Osteoblast (primary cell): ENCODE results near the gene EBF4. TPM values are rescaled to one million over a fixed set of nuclear protein-coding genes. Genes with fewer than 3 reads are reported as not detected.

Experiments
- DNase-seq: peaks from one replicate; pipeline ENCODE4 v3.0.0; 2011; ENCODE audit warnings: low spot score, mixed read lengths; ENCODE audit not compliant: insufficient read length; ENCODE audit errors: missing footprints
- H2AFZ ChIP-seq: 2 replicates; pipeline ENCODE4 v1.6.0; 2011; ENCODE audit warnings: mild to moderate bottlenecking, low read length
- H3K27ac ChIP-seq: 2 replicates; pipeline ENCODE4 v1.5.1; 2011; ENCODE audit warnings: mild to moderate bottlenecking, low read depth, low read length, moderate library complexity
- H3K27me3 ChIP-seq: 2 replicates; pipeline ENCODE4 v1.6.0; 2012; ENCODE audit warnings: mild to moderate bottlenecking, control low read depth, inconsistent platforms, low read length, moderate library complexity; ENCODE audit not compliant: insufficient read depth
- H3K36me3 ChIP-seq: 2 replicates; pipeline ENCODE4 v1.5.1; 2011; ENCODE audit warnings: mild to moderate bottlenecking, low read length, control low read depth, moderate library complexity; ENCODE audit not compliant: insufficient read depth
- H3K4me1 ChIP-seq: 2 replicates; pipeline ENCODE4 v1.5.1; 2011; ENCODE audit warnings: mild to moderate bottlenecking, low read length, control low read depth, moderate library complexity; ENCODE audit not compliant: insufficient read depth
- H3K4me2 ChIP-seq: 2 replicates; pipeline ENCODE4 v1.6.0; 2011; ENCODE audit warnings: mild to moderate bottlenecking, low read length; ENCODE audit not compliant: insufficient read depth
- H3K4me3 ChIP-seq: fragments of 200-600 bp; sonication (generic); 3 replicates; pipeline ENCODE4 v1.5.1; 2012; ENCODE audit warnings: mild to moderate bottlenecking, low read length, inconsistent platforms; ENCODE audit not compliant: insufficient read depth
- H3K79me2 ChIP-seq: 2 replicates; pipeline ENCODE4 v1.6.0; 2012; ENCODE audit warnings: mild to moderate bottlenecking, low read length, control low read depth, inconsistent platforms; ENCODE audit not compliant: insufficient read depth
- H3K9me3 ChIP-seq: 2 replicates; pipeline ENCODE4 v1.5.1; 2011; ENCODE audit warnings: low read depth, low read length, control low read depth
- H4K20me1 ChIP-seq: 2 replicates; pipeline ENCODE4 v1.6.0; 2012; ENCODE audit warnings: mild to moderate bottlenecking, low read length, control low read depth; ENCODE audit not compliant: insufficient read depth
- CTCF ChIP-seq: IDR thresholded peaks from 2 replicates; pipeline ENCODE4 v1.5.1; 2011; ENCODE audit warnings: mild to moderate bottlenecking, low read depth, low read length, moderate library complexity; ENCODE audit errors: extremely low read depth
- total RNA-seq: library from RNA; depleted of rRNA; stranded (reverse); fragments of >200 nt; gene quantifications from 2 replicates; pipeline ENCODE4 v1.2.3, GENCODE V29; 2012

EBF4 gene
- under 0.01 and 0.29 TPM in 2 replicates for total RNA-seq

GRCh38 chr20:2692036-2692885, at the start of gene EBF4:
EBF4 (plus strand) TSS chr20:2692780; CDS start chr20:2693646, 866 bp downstream.
- peak within 1 kb of the TSS; percentile 62 for H2AFZ ChIP-seq

GRCh38 chr20:2643708-2644107, 48.9 kb upstream of the EBF4 start:
- H3K79me2 ChIP-seq = no peaks in the 10 kb centered on the region
- H4K20me1 ChIP-seq = no peaks in the 10 kb centered on the region
- no peak for DNase-seq
- no peak overlapping the region for H3K27ac ChIP-seq
- H3K4me2 ChIP-seq = no peak overlapping the region
- no peak for TF ChIP-seq CTCF
- no peak overlapping the region for H3K4me3 ChIP-seq
- H3K27me3 ChIP-seq = no peaks in the 10 kb centered on the region
- no peak overlapping the region for H2AFZ ChIP-seq
- H3K9me3 ChIP-seq = no peaks in the 10 kb centered on the region
- no peaks in the 10 kb centered on the region for H3K4me1 ChIP-seq
- H3K36me3 ChIP-seq = peaks cover 3% of the 10 kb centered on the region

More at GRCh38 chr20:2692036-2692885, at the start of gene EBF4:
- peak; percentile 92 for DNase-seq
- Histone ChIP-seq H3K79me2 (no peaks in the 10 kb centered on the region), H3K4me1 (no peaks in the 10 kb centered on the region), H3K27me3 (peaks cover 70% of the 10 kb centered on the region), H3K27ac (no peak within 1 kb of the TSS), H3K9me3 (no peaks in the 10 kb centered on the region), H3K36me3 (no peaks in the 10 kb centered on the region), H3K4me3 (peak within 1 kb of the TSS; percentile 42), H4K20me1 (no peaks in the 10 kb centered on the region), H3K4me2 (peak within 1 kb of the TSS; percentile 43)
- no peak for TF ChIP-seq CTCF

GRCh38 chr20:2651772-2652723, 40.5 kb upstream of the EBF4 start, which contains the start of gene NOP56:
NOP56 (plus strand) TSS chr20:2652632; CDS start chr20:2652661, 29 bp downstream.
- Histone ChIP-seq H3K4me3 (peak within 1 kb of the TSS; percentile 98), H3K4me1 (peaks cover 22% of the 10 kb centered on the region), H3K4me2 (peak within 1 kb of the TSS; percentile 100), H3K79me2 (peaks cover 53% of the 10 kb centered on the region), H3K9me3 (no peaks in the 10 kb centered on the region), H3K27me3 (no peaks in the 10 kb centered on the region), H2AFZ (peak within 1 kb of the TSS; percentile 93), H3K36me3 (peaks cover 32% of the 10 kb centered on the region), H3K27ac (peak within 1 kb of the TSS; percentile 79), H4K20me1 (peaks cover 35% of the 10 kb centered on the region)
- no peak for TF ChIP-seq CTCF
- peak; percentile 99 for DNase-seq
